HG03064 (cell line): Measurements from ENCODE around the gene RANBP3.
"Not testable (repeated sequence)": the region's sequence is repeated elsewhere in the genome, so short reads cannot be mapped to it uniquely, and the experiment has no call there.

Experiments
- ATAC-seq: cut with Tn5 transposase; IDR thresholded peaks from one replicate; pipeline ENCODE4 v1.9.1; 2021; ENCODE audit warnings: low read depth; ENCODE audit not compliant: unreplicated experiment

RANBP3 gene

DNA sequence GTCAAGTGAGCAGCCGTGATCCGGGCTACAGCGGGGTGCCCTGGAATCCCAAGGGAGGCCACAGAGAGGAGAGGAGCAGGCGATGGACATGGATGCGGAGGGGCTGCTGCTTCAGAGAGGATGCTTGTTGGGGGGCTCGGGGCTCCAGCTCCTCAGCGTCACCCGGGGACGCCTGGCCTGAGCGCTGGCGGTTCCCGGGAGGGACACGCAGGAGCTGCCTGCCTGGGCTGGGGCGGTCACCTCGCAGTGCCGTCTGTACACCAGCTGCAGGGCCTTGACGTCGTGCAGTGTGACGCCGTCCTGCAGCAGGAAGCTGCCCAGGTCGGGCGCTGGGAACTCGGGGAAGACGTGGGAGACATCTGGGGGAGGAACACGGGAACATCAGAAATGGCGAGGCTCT is 29.9 kb upstream of the RANBP3 start:
- no peak for ATAC-seq

DNA sequence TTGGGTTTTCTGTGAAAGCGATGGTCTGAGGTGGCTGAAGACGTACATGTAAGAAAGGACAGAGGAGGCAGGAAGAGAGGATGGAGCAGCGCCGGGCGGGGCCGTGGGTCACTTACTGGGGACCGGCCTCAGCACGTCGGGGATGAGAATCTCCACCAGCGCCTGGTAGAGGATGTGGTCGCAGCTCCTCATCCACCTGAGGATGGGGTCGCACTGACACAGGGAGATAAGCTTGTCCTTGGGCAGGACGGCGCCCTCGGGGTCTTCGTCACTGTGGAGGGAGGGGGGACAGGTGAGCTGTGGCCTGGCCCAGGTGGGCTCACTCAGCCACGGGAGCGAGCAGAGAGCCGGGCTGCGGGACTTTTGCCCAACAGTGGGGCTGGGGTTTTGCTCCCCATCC is 29.0 kb upstream of the RANBP3 start:
- ATAC-seq = no peak

DNA sequence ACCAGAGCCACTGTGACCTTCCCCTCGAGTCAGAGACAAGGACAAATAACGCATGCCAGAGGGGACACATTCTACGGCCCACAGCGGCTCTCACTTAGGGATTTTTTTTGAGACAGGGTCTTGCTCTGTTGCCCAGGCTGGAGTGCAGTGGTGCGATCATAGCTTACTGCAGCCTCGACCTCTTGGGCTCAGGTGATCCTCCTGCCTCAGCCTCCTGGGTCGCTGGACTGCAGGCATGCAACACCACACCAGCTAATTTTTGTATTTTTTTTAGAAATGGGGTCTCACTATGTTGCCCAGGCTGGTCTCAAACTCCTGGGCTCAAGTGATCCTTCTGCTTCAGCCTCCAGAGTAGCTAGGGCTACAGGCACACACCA is 28.1 kb upstream of the RANBP3 start:
- ATAC-seq = not testable (repeated sequence)

DNA sequence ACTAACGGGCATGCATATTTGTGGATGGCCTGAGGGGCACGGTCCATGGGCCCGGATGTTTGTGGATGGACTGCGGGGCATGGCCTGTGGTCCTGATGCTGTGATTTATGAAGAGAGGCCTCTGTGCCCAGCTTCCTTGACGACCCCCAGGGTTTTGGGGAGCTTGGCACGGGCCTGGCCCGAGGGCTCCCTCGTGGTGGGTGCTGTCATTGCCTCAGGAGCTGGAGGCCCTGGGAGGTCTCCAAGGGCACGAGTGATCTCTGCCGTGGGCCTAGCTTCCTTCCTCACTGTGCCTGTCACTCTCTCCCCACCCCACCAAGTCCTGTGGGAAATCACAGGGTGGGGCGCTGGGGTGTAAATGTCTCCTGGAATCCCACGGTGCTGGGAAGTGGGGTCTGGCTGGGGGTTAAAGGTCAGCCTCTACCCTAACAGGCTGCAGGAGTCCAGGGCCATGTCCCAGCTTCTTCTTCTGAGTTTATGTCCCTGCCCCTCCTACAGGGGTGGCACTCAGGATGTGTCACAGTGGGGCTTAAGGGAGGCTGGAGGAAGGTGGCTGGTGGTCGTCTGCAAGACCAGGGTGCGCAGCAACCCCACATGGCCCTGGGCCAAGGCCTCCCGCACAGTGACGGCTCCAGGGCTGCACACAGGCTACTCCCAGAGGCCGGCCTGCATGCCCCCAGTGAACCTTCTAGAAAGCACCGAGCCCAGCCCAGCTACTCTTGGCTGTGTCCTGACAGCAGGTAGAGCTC is 27.6 kb upstream of the RANBP3 start:
- ATAC-seq = no peak

DNA sequence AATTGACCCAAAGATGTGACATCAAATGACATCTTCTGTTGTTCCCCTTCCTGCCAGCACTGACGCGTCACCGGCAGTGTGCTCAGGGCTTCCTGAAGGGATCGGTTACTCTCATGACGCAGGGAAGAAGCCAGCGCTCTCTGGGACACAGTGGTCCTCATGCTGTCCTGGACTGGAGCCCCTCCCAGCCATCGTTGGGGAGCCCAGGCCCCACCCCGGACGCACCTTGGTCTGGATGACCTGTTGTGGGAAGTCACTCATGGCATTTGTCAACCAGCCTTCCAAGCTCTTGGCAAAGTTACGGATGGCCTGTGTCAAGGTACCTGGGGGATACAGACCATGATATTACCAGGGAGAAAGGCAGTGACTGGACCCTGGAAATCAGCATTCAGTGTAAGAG is 26.0 kb upstream of the RANBP3 start:
- no peak for ATAC-seq

DNA sequence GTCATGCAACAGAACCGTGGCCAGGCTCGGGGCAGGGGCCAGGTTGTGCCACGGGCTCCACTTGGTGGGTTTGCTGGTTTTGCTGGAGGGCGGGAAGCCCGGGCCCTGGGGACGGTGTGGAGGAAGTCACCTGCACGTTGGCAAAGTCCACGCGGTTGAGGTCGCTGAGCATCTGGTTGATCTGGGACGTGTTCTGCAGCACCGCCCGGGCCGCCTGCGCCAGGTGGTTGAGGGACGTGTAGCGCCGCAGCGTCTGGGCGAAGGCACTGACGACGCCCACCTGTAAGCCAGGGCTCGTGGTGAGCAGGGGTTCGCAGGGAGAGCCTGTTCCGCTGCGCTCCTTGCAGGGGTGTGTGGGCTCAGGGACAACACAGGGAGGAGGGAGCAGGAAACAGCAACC is 24.7 kb upstream of the RANBP3 start:
- no peak for ATAC-seq

DNA sequence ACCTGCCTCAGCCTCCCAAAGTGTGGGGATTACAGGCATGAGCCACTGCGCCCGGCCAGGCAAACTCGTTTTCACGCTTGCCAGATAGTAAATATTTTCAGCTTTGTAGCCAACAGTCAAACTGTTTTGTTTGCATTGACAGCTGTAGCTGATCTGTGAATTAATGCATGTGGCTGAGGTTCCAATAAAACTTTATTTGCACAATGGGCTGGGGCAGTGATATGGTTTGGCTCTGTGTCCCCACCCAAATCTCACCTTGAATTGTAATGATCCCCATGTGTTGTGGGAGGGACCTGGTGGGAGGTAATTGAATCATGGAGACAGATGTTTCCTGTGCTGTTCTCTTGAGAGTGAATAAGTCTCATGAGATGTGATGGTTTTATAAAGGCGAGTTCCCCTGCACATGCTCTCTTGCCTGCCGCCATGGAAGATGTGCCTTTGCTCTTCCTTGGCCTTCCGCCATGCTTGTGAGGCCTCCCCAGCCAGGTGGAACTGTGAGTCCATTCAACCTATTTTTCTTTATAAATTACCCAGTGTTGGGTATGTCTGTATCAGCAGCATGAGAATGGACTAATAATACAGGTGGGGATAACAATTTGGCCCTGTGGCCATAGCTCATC is 22.4 kb upstream of the RANBP3 start:
- ATAC-seq = no peak

DNA sequence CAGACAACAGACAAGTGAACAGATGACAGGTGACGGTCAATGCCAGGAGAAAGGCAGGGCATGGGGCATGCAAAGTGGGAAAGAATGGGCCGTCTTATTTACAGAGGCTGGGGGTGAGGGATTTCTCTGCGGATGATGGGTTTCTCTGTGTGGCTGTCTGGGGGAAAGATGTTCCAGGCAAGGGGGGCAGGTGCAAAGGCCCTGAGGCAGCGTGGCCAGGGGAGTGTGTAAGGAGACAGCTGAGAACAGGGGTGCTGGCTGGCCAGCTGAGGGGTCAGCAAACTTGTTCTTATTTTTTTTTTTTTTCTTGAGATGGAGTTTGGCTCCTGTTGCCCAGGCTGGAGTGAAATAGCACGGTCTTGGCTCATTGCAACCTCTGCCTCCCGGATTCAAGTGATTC is 21.8 kb upstream of the RANBP3 start:
- no peak for ATAC-seq

DNA sequence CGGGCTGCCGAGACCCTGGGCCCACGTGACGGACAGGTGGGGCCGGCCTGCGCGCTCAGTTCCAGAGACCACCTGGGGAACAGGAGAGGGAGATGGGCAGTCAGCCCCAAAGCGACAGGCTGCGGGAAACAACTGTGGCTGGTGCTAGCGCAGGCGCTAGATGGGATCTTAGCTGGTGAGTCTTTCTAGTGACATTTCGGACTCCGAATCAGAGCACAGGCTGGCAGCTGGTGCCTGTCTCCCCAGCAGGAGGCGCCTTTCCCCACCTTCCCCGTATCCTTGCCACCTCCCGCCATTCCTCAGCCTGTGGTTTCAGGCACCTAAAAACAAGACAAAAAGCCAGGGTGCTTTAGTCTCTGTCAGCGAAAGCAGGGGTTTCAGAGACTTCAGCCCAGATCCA is 19.4 kb upstream of the RANBP3 start:
- ATAC-seq = no peak

DNA sequence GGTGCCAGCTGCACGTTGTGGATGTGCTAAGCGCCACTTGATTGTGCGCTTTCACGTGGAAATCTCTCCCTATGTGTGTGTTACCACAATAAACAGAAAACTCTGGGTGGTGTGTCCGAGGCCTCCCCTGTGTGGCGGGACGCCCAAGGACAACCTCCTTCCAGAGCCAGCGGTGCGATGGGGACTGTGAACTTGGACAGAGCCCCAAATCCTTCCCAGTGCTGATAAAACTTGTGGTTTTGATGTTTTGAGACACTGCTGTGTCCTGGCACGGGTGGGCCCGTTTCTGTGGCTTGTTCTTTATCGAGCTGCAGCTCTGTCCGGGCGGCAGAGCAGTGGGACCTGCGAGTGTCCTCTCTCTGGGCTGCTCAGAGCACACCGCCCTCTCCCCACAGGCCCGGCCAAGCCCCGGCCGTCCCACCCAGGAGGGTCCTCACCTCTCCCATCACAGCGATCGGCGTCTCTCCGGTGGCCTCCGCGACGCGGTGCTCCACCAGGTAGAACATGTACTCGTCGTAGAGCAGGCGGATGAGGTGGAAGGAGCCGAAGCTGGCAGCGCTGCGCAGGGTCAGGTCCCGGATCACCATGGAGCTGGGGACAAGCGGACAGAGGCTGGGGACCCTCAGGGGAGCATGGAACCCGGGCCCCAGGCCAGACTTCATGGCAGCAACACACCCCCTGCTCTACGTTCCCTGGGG is 18.8 kb upstream of the RANBP3 start:
- ATAC-seq = no peak

DNA sequence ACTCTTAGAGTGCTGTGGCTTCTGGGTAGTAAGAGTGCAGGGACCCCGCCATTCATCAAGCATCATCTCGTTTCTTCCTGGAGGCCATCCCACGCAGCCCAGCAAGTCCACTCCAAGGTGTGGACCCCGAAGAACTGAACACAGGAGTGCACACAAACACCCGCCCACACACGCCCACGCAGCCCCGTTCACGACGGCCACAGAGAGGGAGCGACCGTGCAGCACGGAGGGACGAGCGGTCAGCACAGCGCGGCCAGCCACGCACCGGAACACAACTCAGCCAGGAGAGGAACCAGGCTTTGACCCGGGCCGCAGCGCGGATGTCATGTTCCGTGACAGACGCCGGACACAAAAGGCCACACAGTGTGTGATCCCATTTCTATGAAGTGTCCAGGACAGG is 18.2 kb upstream of the RANBP3 start:
- ATAC-seq = no peak

DNA sequence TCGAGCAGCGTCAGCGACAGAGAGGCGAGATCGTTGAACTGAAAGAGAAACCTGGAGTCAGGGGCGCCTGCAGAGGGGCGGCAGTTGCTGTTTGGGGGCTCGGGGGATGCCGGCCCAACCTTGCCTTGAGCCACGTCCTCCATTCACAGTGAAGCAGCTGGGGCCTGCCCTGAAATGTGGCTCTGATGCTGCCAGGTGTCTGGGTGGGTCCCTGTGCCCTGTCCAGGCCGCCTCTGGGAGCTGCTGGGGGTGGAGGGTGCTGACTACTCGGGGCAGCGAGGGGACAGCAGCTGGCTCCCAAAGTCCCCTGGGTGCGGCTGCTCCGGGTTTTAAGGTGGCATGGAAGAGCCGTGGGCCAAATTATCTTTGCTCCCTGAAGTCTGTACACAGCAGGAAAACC is 17.7 kb upstream of the RANBP3 start:
- no peak for ATAC-seq

DNA sequence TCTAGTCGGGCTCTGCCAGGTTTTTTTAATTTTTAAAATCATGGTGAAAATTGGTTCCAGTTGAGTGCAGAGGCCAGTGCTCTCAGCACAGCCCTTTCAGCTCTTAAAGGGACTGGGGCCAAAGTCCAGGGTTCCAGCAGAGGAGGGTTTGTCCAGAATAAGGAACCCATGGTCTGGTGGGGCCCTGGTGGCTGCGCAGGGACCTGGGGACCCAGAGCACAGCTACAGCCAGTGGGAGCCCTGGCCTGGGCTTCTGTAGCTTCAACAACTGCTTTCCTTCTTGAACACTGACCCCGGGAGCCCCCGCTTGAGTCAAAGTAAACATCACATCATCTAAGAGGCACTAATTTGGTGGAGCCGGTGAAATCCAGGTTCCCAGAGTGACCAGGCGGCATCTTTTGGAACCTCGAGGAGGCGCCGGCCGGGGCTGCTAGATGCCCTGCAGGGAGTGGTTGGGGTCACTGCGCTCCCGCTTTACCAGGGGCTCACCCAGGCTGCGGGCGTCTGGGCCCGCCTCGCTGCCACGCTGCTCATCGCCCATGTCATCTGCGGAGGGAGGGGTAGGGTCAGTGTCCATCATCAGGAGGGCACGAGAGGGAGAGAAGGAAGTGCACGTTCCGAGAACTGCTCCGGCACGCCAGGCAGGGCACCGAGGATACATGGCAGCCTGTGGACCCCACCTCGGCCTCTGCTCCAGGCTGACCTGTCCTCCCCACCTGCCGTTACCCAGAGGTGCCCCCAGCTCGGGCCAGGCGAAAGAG is 16.6 kb upstream of the RANBP3 start:
- no peak for ATAC-seq

DNA sequence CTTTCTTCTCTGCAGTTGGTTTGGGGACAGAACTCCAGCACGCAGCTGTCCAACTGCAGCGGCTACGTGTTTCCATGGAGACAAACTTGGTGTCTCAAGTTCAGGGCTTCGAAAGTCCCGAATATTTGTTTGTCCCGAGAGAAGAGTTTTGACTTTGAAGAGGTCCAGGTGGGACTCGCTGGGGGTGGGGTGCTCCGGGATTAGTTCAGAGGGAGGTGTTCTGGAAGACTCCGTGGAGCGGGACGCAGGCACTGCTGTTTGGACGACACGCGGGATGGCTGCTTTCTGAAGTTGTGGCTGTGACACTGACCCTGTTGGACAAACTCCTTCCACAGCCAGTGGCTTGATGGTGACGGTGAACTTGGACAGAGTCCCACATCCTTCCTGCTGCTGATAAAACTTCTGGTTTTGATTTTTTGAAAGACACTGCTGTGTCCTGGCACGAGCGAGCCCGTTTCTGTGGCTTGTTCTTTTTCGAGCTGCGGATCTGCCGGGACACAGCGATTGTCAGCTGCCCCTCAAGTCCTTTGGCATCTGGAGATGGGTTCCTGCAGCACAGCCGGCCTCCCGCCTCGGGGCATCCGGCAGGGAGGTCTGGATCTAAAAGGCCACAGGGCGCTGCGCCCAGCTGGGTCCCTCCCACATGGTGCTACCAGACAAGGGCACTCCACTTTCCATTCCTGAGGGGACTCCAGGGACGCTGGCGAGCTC is 15.9 kb upstream of the RANBP3 start:
- no peak for ATAC-seq

DNA sequence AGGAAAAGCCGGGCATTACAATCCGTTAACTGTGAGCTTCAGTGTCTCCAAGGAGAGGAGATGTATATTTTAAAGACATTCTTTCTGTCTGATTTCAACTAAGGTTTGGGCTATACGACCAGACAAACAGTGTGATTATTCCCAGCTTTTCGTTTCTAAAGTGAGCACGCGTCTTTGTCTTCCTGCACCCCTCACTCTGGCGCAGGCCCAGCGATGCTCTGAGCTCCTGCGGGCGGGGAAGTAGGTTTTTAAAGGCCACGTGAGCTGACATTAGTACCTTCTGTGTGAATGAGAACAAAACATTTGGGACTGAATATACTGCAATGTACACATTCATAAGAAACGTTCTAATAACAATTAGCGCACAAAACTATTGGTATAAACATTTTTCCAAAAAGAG is 15.3 kb upstream of the RANBP3 start:
- ATAC-seq = no peak

DNA sequence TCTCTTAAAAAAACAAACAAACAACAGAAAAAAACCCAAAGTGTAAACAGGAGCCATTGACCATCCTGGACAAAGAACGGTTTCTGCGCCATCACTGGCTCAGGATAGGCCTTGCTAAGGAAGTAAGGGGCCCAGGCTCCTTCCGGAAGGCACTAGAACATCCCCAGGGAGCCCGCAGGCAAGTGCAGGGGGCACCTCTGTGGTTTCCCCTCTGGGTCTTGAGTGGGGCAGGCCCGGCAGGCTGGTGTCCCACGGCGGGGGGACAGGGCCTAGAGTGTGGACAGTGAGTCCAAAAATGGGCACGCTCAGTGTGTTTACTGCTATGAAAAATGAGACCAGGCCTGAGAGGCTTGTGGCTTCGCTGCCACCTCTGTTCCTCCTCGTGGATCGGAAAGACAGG is 14.8 kb upstream of the RANBP3 start:
- no peak for ATAC-seq

DNA sequence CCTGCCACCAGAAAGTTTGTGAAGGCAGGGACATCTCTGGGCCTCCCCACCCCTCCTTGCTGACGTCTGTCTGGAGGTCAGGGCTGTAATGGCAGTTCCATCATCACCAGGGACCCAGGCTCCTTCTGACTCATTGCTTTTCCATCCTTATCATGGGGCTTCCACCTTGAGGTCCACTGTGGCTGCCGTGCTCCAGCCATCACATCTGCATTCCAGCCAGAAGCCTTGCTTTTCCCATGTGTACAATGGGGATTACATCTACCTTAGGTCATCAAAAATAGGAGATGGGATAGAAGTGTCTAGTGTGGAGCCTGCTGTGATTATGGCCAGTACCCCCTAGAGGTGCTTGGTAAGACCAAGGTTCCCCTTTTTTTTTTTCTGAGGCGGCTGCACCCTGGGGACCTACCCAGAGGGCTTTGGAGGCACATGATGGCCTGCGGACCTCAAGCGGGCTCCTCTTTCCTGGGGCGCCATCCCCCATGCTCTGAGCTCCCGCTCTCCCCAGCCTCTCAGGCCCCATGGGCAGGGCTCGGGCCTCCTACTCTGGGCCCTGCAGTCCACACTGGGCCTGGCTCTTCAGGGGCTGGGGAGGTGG is 13.4 kb upstream of the RANBP3 start:
- no peak for ATAC-seq

DNA sequence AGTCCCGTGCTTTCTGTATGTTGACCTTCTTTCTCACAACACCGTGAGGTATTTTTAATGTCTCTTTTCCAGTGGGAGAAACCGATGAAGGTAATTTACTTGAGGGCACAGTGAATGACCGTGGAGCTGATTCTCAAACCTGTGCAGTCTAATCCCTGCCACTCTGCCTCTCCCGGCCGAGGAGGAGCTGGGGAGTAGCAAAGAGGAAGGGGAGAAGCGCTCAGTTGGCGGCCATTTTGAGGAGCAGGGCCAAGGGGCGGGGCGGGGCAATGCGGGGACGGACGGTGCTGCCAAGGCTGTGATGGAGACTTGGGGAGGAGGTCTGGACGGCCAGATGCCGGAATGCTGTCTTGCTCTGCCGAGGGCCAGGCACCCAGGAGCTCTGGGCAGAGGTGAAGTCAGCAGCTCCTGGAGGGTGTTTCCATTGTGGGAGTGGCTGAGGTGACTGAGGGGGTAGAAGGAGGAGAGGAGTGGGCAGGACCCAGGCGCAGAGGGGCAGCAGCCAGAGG is 12.4 kb upstream of the RANBP3 start:
- ATAC-seq = no peak

DNA sequence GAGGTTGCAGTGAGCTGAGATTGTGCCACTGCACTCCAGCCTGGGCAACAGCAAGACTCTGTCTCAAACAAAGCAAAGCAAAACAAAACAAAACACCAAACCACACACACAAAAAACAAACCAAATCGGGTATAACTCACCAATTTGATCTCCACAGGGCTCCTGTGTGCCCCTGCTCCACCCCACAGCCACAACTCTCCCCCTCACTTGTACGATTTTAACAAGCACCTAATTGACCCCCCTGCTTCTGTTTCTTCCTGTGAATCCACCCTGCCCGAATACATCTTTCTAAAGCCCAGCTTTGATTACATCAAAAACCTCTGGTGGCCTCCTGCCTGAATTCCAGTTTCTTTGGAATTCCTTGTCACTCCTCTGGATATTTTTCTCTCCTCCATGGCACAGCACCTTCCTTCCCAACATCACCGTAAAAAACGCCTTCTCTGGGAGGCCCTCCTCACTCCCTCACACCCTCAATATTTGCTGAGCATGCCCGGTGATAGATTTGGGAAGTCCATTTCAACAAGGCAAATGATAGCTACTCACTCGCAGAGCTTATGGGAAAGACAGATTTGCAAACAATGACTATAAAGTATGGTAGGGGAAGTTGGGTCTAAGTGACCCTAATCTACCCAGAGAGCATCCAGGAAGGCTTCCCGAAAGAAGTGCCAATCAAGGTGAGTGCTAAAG is 11.6 kb upstream of the RANBP3 start:
- ATAC-seq = no peak
